ENCODE results near the gene KLF16. TPM values are rescaled to one million over a fixed set of nuclear protein-coding genes. Genes with fewer than 3 reads are reported as not detected.

KLF16 gene
- total RNA-seq, 1 experiment from 2014 or later, result 32.3 TPM

DNA sequence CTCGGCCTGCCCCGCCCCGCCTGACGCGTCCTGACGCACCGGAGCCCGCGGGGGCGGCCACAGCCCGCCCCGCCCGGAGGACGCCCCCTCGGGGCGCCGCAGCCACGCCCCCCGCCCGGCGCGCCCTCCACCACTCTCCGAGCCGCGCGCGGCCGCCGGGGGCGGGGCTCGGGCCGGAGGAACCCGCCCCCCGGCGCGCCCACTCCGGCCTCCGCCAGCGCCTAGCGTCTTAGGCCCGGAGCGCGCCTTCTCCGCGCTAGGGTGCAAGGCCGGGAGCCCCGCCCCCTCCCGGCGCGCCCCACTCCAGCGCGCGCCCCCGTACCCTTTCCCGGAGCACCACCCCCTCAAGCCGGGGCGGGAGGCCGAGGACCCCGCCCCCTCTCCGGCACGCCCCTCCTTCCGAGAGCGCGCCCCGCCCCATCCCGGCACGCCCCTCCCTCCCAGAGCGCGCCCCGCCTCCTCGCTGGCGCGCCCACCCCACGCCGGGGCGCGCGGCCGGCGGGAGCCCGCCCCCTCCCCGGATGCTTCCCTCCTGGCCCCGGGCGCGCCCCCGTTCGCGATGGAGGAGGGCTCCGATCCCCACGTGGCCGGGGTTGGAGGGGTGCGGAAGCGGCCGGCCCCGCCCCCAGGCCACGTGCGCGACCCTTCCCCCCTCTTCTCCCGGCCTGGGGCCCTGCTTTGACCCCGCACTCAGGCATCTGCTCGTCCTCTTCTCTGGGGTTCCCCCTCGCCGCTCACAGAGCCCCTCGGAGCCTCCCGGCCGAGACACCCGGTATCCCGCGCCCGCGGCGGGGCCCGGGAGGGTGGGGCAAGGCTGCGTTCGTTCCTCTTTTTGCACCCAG lies 480 bp upstream of the KLF16 start:
- peak; percentile 91 for DNase-seq
- peak overlapping the region; percentile 70 for H3K4me3 Mint-ChIP-seq (ENCODE audit: low read depth, unreplicated experiment)
- H3K4me1 Mint-ChIP-seq (ENCODE audit: low read depth, unreplicated experiment), result no peaks in the 10 kb centered on the region
- H3K27me3 Mint-ChIP-seq (ENCODE audit: unreplicated experiment), result no peaks in the 10 kb centered on the region
- no peak overlapping the region for H3K27ac Mint-ChIP-seq (ENCODE audit: unreplicated experiment)
- peaks cover 44% of the 10 kb centered on the region for H3K36me3 Mint-ChIP-seq (ENCODE audit: insufficient read depth, unreplicated experiment)
- intact Hi-C loops (cut with micrococcal nuclease; ENCODE audit: unreplicated experiment), result no loop called here
- H3K9me3 Mint-ChIP-seq (ENCODE audit: low read depth, unreplicated experiment), result no peaks in the 10 kb centered on the region
- TF ChIP-seq, protein P1, sequence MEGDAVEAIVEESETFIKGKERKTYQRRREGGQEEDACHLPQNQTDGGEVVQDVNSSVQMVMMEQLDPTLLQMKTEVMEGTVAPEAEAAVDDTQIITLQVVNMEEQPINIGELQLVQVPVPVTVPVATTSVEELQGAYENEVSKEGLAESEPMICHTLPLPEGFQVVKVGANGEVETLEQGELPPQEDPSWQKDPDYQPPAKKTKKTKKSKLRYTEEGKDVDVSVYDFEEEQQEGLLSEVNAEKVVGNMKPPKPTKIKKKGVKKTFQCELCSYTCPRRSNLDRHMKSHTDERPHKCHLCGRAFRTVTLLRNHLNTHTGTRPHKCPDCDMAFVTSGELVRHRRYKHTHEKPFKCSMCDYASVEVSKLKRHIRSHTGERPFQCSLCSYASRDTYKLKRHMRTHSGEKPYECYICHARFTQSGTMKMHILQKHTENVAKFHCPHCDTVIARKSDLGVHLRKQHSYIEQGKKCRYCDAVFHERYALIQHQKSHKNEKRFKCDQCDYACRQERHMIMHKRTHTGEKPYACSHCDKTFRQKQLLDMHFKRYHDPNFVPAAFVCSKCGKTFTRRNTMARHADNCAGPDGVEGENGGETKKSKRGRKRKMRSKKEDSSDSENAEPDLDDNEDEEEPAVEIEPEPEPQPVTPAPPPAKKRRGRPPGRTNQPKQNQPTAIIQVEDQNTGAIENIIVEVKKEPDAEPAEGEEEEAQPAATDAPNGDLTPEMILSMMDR (IDR thresholded peaks at IDR 0.05; ENCODE audit: unreplicated experiment), result no peak
- BruUV-seq (replicated peaks), result no TSS peak
- CTCF ChIA-PET, result interaction anchor here (0.7 to 1.2 kb wide), 3 partner anchors 9 to 61 kb away, joined by 4 to 10 read pairs (median 5); no protein-coding TSS in a partner anchor

DNA sequence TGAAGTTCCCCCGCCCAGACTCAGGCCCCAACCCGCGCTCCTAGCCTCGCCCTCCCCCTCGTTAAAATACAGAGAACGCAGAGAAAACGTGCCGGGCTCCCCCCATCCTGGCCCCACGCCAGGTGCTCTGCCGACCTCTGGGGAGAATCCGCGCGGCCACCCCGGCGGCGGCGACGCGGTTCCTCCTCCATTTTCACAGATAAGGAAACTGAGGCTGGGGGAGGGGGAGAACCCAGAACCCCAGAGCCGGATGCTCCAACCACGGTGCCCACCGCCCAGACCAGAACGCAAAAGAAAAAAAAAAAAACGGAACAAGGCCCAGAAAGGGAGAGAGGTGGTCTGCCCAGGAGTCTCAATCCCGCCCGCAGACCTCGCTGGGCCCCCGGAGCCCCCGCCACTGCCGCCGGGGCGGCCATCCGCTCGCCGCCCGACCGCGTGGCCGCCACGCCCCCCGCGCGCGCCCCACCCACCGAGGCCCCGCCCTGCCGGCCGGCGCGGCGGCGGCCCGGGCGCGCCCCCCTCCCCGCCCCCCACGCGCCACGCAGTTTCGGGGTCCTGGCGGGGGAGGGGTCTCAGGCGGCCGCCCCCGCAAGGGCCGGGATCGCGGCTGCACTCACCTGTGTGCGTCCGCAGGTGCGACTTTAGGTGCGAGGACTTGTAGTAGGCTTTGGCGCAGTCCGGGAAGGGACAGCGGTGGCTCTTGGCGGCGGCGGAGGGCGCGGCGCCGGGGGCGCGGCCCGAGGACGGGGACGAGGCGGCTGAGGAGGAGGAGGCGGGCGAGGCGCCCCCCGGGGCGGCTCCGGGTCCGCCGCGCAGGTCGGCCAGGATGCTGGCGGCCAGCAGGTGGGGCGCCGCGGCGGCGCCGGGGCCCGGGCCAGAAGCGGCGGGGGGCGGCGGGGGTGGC lies 703 bp downstream of the KLF16 start:
- Mint-ChIP-seq H3K4me3 (ENCODE audit: low read depth, unreplicated experiment) (peak overlapping the region; percentile 83), H3K36me3 (ENCODE audit: insufficient read depth, unreplicated experiment) (peaks cover 36% of the 10 kb centered on the region), H3K27ac (ENCODE audit: unreplicated experiment) (peak overlapping the region; percentile 86), H3K4me1 (ENCODE audit: low read depth, unreplicated experiment) (no peaks in the 10 kb centered on the region), H3K9me3 (ENCODE audit: low read depth, unreplicated experiment) (no peaks in the 10 kb centered on the region), H3K27me3 (ENCODE audit: unreplicated experiment) (no peaks in the 10 kb centered on the region)
- peak; percentile 53 for DNase-seq
- CTCF ChIA-PET, result no interaction called here
- intact Hi-C loops (cut with micrococcal nuclease; ENCODE audit: unreplicated experiment), result no loop called here
- TF ChIP-seq, protein P1 (IDR thresholded peaks at IDR 0.05; ENCODE audit: unreplicated experiment), result no peak
- BruUV-seq (replicated peaks), result TSS peak; percentile 59

DNA sequence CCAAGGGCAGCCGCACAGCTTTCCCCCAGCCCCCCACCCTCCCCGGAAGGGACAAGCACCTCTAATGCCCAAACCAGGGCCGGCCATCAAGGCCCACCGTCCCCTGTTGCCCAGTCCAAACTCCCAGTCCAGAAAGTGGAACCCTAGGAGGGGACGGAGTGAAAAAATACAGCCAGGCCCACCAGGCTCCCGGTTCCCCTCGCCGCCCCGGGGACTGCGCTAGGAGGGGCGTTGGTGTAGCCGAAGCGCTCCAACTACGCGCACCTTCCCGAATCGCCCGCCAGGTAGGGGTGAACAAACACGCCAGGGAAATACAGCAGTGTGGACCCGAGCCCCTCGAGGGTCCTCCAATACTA lies 1.3 kb downstream of the KLF16 start:
- BruUV-seq (replicated peaks), result no TSS peak
- TF ChIP-seq, protein P1 (IDR thresholded peaks at IDR 0.05; ENCODE audit: unreplicated experiment), result no peak
- intact Hi-C loops (cut with micrococcal nuclease; ENCODE audit: unreplicated experiment), result no loop called here
- no peaks in the 10 kb centered on the region for H3K4me1 Mint-ChIP-seq (ENCODE audit: low read depth, unreplicated experiment)
- no peaks in the 10 kb centered on the region for H3K9me3 Mint-ChIP-seq (ENCODE audit: low read depth, unreplicated experiment)
- CTCF ChIA-PET, result no interaction called here
- no peak for DNase-seq
- H3K27me3 Mint-ChIP-seq (ENCODE audit: unreplicated experiment), result no peaks in the 10 kb centered on the region
- peak overlapping the region; percentile 83 for H3K4me3 Mint-ChIP-seq (ENCODE audit: low read depth, unreplicated experiment)
- H3K36me3 Mint-ChIP-seq (ENCODE audit: insufficient read depth, unreplicated experiment), result peaks cover 36% of the 10 kb centered on the region
- H3K27ac Mint-ChIP-seq (ENCODE audit: unreplicated experiment), result peak overlapping the region; percentile 86

DNA sequence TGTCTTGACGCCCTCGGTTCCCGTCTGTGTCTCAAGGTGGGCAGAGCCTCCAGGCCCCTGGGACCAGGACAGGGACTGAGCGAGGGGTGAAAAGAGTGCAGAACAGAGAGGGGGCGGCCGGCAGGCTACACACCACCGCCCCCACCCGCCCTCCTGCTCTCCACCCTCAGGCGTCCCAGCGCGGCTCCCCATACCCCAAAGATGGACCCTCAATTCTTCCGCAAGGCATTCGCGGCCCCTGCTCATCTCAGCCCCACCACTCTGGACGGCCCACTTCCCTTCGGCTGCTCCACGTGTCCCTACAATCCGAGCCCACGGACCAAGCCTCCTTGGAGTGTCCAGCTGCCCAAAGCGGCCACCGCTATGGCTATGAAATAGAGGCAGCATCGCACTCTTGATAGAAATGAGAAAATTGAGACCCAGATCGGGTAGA lies 1.8 kb downstream of the KLF16 start:
- intact Hi-C loops (cut with micrococcal nuclease; ENCODE audit: unreplicated experiment), result no loop called here
- H3K36me3 Mint-ChIP-seq (ENCODE audit: insufficient read depth, unreplicated experiment), result peaks cover 36% of the 10 kb centered on the region
- CTCF ChIA-PET, result no interaction called here
- H3K27me3 Mint-ChIP-seq (ENCODE audit: unreplicated experiment), result no peaks in the 10 kb centered on the region
- BruUV-seq (replicated peaks), result no TSS peak
- peak overlapping the region; percentile 83 for H3K4me3 Mint-ChIP-seq (ENCODE audit: low read depth, unreplicated experiment)
- TF ChIP-seq, protein P1 (IDR thresholded peaks at IDR 0.05; ENCODE audit: unreplicated experiment), result no peak
- no peak for DNase-seq
- H3K9me3 Mint-ChIP-seq (ENCODE audit: low read depth, unreplicated experiment), result no peaks in the 10 kb centered on the region
- H3K27ac Mint-ChIP-seq (ENCODE audit: unreplicated experiment), result peak overlapping the region; percentile 86
- no peaks in the 10 kb centered on the region for H3K4me1 Mint-ChIP-seq (ENCODE audit: low read depth, unreplicated experiment)
